Inferior parietal cortex (tissue), 1 donor: Measurements from ENCODE around the gene PPP2R5A.
"Not testable (repeated sequence)": the region's sequence is repeated elsewhere in the genome, so short reads cannot be mapped to it uniquely, and the experiment has no call there.

Experiments
- DNase-seq: peaks from one replicate; pipeline ENCODE4 v3.0.0-alpha.2; 2016; ENCODE audit errors: extremely low spot score

Gene PPP2R5A

DNA sequence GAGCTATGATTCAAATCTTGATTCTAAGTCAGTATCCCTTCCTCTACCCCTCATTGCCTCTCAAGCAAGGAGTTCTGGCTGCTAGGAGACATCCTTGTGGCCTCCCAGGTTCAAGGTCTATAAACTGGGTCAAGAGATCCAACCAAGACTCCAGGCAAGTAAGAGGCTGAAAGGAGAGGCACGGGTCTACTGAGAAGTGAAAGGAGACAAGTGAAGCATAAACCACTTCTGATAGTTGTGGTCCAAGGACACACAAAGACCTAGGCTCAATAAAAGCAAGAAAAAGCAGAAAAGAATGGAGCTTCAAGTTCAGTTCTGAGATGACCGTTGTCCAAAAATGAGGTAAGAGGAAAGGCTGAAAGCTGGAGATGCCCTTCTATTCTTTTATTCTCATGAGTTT lies 17.8 kb upstream of the PPP2R5A start:
- DNase-seq, result no peak

DNA sequence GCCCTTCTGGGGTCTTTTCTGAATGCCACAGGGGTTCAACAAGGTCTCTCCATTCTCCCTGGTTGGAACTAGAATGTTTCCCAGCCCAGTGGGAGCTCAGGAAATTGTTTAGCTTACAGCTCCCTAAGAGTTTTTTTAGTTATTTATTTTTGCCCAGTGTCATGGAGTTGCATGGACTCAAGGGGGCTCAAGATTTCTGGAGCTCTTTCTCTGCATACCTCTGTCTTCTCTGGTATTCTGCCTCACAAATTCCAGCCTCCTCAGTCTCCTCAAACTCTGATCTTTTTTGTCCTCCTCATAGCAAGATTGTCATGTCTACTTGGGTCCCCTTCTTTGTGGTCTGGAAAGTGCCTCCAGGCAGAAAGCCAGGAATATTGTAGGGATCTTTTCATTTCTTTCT lies 15.9 kb upstream of the PPP2R5A start:
- DNase-seq, result no peak

DNA sequence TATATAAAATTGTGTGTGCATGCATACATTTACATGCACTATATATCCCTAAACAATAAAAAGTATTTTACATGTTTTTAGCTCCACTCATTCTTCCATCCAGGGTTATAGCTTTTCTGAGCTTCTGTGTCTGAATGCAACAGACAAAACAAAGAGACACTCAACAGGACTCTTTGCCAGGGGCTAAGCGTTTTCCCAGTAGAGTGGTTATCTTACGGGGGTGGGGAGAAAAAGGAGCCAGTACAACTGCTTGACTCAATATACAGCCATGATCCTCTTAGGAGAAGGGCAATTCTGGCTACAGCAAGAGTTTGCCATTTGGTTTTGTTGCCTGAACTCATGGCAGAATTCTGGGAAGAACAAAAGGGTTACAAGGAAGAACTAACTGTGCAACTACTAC lies 14.6 kb upstream of the PPP2R5A start:
- no peak for DNase-seq

DNA sequence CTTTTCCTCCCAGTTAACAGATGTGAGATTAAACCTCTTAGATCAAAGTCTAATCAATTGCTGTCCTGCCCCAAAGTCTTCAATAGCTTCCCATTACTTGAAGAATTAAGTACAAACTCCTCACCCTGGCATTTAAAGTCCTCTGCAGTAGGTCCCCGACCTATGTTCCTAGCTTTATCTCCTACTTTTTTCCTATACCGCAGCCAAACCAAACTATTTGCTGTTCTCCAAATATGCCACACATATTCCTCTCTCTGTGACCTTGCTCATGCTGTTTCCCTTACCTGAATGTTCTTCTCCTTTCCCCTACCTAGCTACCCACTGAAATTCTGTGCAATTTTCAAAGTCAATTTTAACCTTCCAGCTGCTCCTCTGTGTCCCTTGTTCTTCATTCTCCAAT lies 14.0 kb upstream of the PPP2R5A start:
- no peak for DNase-seq

DNA sequence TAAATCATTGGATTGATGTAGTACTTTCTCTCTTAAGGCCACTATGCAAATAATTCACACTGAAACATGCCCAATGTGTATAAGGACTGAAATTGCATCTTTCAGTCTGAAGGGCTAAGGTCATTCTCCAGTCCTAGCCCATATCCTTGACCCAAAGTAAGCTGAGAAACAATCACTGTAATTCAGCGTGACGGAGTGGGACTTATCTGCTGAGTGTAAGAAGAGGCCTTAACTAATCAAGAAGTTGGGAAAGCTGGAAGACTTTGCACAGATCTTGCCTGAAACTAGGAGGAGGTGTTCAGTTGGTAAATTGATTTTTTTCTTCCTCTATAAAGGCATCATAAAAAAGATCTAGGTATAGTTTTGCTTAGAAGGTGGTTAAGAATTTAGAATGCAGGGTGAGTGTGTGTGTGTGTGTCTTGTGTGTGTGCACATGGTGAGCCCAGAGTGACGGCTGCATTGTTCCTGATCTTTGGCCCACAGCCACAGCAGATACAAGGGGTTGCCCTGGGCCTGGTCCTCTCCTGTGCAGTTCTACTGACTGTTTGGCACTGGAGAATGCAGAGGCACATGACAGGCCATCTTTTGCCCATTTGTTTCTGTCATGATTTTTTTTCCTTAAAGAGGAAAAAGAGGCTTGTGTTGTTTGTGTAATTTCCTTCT lies 13.3 kb upstream of the PPP2R5A start:
- no peak for DNase-seq

DNA sequence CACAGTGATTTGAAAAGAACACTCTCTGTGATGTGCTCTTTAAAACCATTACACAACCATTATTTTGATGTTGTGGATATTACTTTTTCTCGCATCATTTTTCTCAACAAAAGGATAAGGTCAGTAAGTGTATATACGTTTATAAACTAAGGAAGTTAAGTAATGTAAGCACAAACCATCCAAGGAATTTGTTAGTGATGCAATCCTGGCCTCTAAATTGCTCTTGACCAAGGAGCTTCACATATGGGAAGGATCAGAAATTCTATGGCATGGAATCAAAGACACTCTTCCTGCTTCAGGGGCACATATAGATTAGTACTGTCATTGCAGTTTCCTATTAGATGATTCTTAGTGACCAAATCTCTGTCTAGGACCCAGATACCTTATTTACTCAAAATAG lies 3.6 kb upstream of the PPP2R5A start:
- DNase-seq, result no peak

DNA sequence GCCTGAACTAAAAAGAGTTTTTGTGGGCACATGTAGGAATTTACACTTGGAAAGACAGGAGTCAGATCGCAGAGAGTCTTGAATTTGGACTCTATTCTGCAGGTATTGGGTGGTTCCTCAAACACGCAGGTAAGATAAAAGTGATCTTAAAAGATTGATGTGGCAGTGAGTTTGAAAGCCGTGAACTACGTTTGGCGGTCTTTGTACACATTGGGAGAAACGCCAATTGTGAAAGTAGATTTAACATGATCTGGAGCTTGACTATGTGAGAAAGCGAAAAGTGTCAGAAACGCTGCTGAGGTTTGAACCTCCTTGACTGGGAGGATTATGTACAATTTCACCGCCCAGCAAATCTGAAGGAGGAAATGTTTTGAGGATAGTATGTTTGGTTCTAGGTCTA lies 1.5 kb upstream of the PPP2R5A start:
- DNase-seq, result no peak

DNA sequence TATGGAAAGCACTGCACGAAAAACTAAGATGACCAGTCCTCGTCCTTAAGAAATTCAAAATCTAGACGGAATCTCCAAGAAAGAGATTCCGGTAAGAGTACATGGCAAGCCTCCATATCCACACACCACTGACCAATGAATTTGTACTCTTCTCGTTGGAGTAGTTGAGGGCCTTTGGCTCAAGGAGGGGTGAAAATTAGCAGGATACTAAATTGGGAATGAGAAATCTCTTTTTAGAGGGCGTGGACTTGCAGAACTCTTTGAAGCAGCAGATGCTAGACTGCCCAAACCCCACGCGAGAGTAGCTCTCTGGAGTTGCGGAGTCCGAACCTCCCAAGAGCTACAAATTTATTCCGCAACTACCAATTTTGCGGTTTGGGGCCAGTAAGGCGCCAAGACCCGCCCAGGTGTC lies 872 bp upstream of the PPP2R5A start:
- DNase-seq, result no peak

DNA sequence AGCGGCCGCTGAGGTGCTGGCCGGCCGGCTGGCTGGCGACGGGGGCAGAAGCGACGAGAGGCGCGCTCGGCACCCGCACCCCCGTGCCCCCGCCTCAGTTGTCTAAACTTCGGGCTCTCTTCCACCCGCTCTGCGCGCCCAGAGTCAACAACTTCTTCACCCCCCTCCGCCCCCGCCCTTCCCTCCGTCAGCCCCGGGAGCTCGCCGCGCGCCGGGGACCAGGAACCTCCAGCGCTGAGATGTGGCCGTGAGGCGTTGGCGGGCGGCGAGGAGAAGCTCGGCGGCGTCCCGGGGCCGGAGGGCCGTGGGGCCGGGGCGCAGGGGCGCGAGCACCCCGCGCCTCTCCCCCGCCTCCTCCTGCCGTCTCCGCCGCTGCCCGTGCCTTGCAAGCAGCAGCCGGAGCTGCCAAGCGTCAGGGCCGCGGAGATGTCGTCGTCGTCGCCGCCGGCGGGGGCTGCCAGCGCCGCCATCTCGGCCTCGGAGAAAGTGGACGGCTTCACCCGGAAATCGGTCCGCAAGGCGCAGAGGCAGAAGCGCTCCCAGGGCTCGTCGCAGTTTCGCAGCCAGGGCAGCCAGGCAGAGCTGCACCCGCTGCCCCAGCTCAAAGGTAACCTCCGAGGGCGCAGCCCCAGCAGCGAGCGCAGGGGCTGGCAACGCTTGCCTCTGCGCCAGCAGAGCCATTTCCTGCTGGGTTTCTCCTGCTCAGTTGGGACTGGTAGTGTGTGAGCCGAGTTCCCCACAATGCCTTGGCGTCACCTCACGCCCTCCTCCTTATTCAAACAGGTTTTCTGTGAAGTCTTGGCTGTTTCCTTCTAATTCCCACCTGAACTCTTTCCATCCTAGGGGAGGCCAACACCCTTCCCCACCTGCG lies 710 bp downstream of the PPP2R5A start:
- DNase-seq, result no peak

DNA sequence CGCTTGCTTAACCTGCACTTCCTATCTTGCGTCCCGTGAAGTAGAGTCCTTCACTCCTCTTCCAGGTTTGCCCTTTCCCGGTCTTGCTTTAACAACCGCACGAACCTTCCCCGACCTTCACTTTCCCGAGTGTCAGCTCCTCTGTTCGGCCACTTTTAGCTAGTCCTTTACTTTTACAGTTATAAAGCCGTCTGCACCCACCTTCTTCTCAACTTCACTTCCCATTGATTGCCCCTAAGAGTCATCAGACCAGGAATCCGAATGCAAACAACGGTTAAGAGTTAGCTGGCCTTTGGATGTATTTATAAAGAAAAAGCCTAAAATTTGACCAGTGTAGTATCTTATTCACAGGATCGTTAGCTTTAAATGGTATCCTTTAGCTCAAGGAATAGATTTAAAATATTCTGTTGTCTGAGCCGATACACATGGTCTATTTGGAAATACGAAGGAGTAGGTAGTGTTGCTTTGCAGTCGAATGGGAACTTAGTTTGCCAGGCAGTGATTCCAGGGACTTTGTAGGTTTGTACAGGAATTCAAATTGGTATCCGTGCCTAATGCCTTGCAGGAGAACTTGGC lies 1.4 kb downstream of the PPP2R5A start:
- no peak for DNase-seq

DNA sequence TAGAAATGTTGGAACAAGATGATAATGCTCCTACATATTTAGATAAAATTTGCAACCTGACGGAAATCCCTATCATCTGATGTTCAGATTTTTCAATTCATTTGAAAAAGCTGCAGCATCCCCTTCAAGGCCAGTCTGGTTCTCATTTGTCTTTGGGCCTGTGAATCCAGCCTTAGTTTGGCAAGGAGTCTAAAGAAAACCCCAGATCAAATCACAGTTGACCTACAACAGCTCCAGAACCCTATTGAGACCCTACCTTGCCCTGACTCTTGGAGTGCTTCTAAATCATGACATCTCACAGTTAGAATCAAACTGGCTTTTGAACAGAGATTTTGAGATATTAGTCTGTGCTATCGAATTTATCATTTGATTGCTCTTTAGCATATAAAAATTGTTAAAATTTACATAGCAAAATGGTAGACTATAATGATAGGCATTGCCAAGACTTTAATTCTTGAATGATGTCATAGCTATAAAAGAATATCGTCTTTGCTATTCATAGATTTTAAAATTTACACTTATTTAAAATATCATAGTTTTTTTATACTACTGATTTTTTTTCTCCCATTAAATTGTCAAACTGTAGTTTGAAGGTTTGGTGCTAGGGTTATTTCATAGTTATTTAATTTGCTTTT lies 2.2 kb downstream of the PPP2R5A start:
- no peak for DNase-seq

DNA sequence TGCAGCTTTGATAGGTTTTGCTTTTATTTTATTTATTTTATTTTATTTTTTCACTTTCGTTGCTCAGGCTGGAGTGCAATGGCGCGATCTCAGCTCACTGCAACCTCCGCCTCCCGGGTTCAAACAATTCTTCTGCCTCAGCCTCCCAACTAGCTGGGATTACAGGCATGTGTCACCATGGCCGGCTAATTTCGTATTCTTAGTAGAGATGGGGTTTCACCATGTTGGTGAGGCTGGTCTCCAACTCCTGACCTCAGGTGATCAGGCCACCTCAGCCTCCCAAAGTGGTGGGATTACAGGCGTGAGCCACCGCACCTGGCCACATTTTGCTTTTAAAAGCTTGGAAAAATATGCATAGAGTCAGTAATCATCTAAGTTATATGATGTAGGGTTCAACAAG lies 2.8 kb downstream of the PPP2R5A start:
- DNase-seq, result not testable (repeated sequence)

DNA sequence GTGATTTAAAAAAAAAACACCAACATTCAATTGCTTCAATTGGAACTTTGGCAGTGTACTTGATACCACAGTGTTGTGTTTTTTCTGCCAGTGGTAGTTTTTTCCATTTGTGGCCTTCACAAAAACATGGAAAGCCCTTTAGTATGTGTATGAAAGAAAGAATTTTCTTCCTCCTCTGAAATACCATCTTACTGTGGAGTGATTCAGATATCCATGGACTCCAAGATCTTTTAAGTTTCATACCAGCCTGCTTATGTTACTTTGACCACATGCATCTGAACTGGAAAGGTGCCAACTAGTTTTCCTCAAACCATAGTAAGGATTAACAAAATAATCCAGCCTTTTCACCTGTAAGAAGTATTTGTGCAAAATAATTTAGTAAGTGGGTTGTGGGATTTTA lies 3.4 kb downstream of the PPP2R5A start:
- DNase-seq, result no peak

DNA sequence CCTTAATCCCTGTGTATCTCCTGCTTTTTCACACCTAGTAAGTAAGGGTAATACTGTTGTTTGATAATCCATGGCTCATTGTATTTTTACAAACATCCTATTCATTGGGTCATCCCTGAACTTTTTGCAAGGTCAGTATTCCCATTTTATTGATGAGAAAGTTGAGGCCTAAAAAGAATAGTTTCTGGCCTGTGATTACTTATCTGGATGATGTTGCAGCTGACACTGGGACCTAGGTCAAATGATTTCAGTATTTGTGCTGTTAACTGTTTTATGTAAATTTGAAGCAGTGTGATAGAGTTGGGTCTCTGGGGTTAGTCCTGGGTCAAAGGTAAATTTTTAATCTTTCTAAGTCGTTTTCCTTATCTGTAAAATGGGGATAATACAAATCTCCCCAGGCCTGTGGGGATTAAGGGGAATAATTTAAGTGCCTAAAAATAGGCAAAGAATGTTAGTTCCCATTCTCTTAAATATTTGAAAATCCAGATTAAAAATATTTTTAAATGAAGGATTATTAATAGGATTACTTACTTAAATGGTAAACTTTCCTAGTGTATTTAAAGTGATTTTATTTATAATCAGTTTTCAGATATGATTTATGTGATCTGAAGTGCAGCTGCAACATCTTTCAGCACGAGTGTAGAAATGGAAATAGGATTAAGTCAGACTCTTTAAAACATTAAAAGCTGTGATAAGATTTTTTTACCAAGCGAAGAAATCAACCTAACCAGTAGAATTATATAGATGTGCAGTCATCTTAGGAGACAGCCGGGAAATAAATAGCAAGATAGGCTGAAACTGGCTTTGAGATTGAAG lies 4.3 kb downstream of the PPP2R5A start:
- no peak for DNase-seq

DNA sequence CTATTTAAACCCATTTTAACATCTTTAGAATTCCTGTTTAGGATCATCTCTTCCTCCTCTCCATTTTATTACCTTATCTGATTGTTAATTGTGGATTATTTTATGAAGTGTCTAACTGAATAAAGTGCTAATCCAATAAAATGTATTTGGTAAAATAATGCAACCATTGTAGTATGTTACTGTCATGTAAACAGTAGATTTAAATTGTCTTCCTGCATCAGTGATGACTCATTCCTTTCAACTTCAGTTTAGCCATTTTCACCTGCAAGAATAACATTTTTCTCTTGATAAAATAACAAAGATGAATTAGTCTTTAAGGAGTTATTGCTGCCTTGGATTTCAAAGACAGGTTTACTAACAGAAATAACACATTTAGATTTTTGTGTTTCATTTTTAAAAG lies 5.4 kb downstream of the PPP2R5A start:
- no peak for DNase-seq

DNA sequence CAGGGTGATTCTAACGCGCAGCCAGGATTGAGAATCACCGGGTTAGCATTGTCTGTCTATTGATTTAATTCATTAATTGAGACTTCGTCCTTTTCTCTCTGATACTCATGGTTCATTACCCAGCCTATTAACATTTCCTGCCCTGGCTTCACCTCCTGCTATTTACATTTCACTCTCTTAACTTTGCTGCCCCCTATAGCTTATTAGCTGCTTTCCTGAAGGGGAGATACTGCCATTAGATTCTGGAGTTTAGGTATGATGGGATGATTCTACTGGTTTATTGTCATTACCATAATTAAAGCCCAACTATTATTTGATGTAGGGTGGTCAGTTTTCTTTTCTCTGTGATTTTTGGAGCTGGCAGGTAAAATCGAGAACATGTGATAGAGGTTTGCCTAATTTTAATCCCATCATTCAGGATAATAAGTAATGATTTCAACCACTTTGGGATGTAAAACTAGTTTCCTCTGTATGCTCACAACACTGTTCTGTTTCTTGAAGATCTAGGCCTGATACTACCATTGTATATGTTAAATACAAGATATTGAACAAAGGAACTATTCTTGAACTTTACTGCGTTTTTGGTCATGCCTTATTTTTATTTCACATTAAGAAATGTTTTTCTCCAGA lies 6.4 kb downstream of the PPP2R5A start:
- no peak for DNase-seq

DNA sequence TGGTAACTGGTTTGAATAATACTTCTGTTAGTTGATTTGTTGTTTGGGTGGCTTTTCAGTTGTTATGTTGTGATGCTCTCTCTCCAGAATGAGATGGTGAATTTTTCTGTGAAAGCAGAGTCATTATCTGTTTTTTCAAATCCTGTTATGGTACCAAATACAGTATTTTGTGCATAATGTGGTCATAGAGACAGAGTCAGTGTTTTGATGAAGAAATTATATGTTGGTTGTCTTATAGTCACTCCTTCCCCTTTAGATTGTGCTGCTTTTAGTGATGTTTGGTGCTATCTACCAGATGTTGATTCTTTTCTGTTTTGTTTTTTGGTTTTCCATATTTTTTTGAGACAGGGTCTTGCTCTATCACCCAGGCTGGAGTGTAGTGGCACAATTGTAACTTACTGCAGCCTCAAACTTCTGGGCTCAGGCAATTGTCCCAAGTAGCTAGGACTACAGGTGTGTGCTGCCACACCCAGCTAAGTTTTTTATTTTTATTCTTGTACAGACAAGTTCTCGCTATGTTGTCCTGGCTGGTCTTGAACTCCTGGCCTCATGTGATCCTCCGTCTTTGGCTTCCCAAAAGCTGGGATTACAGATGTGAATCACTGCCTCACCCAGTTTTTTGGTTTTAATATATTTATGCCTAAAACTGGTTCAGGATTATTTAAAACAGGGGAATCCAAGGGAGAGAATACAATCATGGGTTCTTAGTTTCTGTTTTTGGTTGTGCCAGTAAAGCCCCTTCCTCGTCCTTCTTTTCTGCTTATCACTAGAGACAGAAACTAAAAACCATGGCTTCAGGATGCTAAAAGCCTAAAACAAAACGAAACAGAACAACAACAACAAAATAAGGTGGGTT lies 7.3 kb downstream of the PPP2R5A start:
- DNase-seq, result no peak

DNA sequence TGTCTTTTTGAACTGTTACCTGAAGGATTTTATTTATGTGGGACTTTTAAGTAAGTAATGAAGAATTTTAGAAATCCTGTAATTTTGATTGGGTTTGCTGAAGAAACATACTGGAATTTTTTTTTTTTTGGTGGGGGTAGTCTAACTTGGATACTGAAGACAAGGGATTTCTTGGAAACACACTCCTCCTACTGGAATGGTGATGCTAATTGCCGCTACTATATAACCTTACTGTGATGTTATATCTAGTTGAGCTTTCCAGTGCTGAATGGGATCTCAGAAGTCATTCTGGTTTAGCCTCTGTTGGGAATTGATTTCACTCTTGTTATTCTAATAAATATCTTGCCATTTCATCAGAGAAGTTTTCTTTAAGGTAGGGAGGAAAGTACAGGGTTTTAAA lies 8.4 kb downstream of the PPP2R5A start:
- no peak for DNase-seq

DNA sequence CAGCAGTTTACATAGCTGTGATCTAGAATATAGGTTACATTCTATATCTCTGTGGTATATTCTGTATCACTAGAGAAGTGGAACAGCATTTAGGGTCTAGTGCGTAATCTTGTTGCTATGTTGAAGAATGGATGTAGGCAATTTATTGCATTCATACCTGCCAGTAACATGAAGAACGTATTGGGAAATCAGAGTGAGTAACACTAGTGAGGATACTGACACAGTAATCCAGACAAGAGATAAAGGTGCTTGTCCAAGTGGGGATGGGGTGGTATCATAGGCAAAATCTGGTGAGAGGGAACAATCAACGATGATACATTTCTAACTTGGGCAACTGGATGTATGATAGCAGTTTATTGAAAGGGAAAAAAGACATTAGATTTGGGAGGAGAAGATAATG lies 9.8 kb downstream of the PPP2R5A start:
- no peak for DNase-seq

DNA sequence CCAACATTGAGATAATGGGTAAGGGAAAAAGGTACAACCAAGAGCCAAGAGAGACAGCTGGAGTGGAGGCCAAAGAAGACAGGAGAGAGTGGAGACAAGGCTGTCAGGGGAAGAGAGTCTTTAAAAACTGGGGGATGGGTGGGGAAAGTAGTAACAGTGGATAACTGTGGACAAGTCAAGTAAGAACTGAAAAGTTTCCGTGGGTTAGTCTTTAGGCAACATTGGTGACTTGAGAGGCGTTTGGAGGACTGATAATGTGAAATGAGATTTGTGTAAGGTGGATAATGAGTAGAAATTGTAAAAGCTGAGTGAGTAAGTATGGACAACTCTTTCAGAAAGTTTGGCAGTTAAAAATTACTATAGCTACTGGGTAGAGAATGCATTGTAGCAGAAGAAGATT lies 10.4 kb downstream of the PPP2R5A start:
- no peak for DNase-seq
